NB4 (cell line): Measurements from ENCODE around the gene PDLIM7.

ENCODE experiments used
- MYC ChIP-seq: IDR thresholded peaks from 2 replicates; pipeline ENCODE4 v1.6.1; 2011; ENCODE audit warnings: low read depth, low read length
- POLR2A ChIP-seq: IDR thresholded peaks from 2 replicates; pipeline ENCODE4 v1.6.1; 2011; ENCODE audit warnings: mild to moderate bottlenecking; ENCODE audit not compliant: insufficient read length; ENCODE audit errors: extremely low read depth
- TF ChIP-seq, protein P1 (sequence below): IDR thresholded peaks from one replicate; pipeline ENCODE4 v1.5.1; 2012; ENCODE audit warnings: low read depth, low read length

GRCh38 chr5:177524539-177524900 is 27.1 kb upstream of the PDLIM7 start:
- TF ChIP-seq, protein P1, sequence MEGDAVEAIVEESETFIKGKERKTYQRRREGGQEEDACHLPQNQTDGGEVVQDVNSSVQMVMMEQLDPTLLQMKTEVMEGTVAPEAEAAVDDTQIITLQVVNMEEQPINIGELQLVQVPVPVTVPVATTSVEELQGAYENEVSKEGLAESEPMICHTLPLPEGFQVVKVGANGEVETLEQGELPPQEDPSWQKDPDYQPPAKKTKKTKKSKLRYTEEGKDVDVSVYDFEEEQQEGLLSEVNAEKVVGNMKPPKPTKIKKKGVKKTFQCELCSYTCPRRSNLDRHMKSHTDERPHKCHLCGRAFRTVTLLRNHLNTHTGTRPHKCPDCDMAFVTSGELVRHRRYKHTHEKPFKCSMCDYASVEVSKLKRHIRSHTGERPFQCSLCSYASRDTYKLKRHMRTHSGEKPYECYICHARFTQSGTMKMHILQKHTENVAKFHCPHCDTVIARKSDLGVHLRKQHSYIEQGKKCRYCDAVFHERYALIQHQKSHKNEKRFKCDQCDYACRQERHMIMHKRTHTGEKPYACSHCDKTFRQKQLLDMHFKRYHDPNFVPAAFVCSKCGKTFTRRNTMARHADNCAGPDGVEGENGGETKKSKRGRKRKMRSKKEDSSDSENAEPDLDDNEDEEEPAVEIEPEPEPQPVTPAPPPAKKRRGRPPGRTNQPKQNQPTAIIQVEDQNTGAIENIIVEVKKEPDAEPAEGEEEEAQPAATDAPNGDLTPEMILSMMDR = no peak
- TF ChIP-seq POLR2A = no peak
- TF ChIP-seq MYC = no peak
